ENCODE measurements around the gene RBMS1. TPM values are rescaled to one million over a fixed set of nuclear protein-coding genes. Genes with fewer than 3 reads are reported as not detected.

RBMS1 gene
- polyA plus RNA-seq, 1 donor (not counting 4 experiments of a cell fraction or from before 2014, with no cell fraction given), result 89.1 TPM

GRCh38 chr2:160354677-160355076 lies 138.9 kb downstream of the RBMS1 start:
- peaks cover 8% of the 10 kb centered on the region for H4K20me1 ChIP-seq (ENCODE audit: control insufficient read depth, extremely low read depth, insufficient read depth, low read length)
- dilution Hi-C loops (cut with MboI; ENCODE audit: extremely low pct_ligation_motif_present, low sequenced_read_pairs), result no loop called here
- no peak for DNase-seq (ENCODE audit: low read depth, low spot score)
- H2AFZ ChIP-seq (ENCODE audit: control insufficient read depth, low read length), result no peak overlapping the region
- peaks cover 0 to 6% of the 10 kb centered on the region in 2 experiments for H3K36me3 ChIP-seq (ENCODE audit: control insufficient read depth in 2 of 2, extremely low read depth in 1 of 2, insufficient read depth in 2 of 2, low read length in 2 of 2)
- H3K4me2 ChIP-seq (ENCODE audit: control insufficient read depth, extremely low read depth, insufficient read depth, low read depth, low read length), result no peak overlapping the region
- TF ChIP-seq EZH2 (IDR thresholded peaks at IDR 0.05; ENCODE audit: low read length), result no peak
- no peak for TF ChIP-seq CTCF (optimal IDR thresholded peaks at IDR 0.05 in 1 of 3, IDR thresholded peaks at IDR 0.05 in 1 of 3, conservative IDR thresholded peaks at IDR 0.05 in 1 of 3; ENCODE audit: extremely low read depth in 1 of 3, insufficient read depth in 2 of 3, low read length in 3 of 3)
- H3K9me3 ChIP-seq (ENCODE audit: control insufficient read depth, low read depth, low read length), result no peaks in the 10 kb centered on the region
- H3K27ac ChIP-seq (ENCODE audit: control insufficient read depth, insufficient read depth, low read length), result no peak overlapping the region
- no peaks in the 10 kb centered on the region for H3K27me3 ChIP-seq (ENCODE audit: control insufficient read depth, extremely low read depth, insufficient read depth, low read length)
- no peak for FAIRE-seq
- no peak overlapping the region for H3K4me3 ChIP-seq (ENCODE audit: control insufficient read depth in 2 of 3, extremely low read depth in 1 of 3, insufficient read depth in 2 of 3, low read depth in 1 of 3, low read length in 3 of 3)
- peaks cover 75% of the 10 kb centered on the region for H3K79me2 ChIP-seq (ENCODE audit: control insufficient read depth, insufficient read depth, low read length)
- H3K9ac ChIP-seq (ENCODE audit: control insufficient read depth, extremely low read depth, insufficient read depth, low read length), result no peak overlapping the region
- no peaks in the 10 kb centered on the region for H3K9me1 ChIP-seq (ENCODE audit: control insufficient read depth, extremely low read depth, insufficient read depth, low read length)
- H3K4me1 ChIP-seq (ENCODE audit: control insufficient read depth, extremely low read depth, insufficient read depth, low read length), result peaks cover 31% of the 10 kb centered on the region

GRCh38 chr2:160353813-160354212 lies 139.8 kb downstream of the RBMS1 start:
- Histone ChIP-seq H4K20me1 (ENCODE audit: control insufficient read depth, extremely low read depth, insufficient read depth, low read length) (peaks cover 8% of the 10 kb centered on the region), H3K27ac (ENCODE audit: control insufficient read depth, insufficient read depth, low read length) (peak overlapping the region; percentile 52), H3K9me1 (ENCODE audit: control insufficient read depth, extremely low read depth, insufficient read depth, low read length) (no peaks in the 10 kb centered on the region)

More at GRCh38 chr2:160353813-160354212, 139.8 kb downstream of the RBMS1 start:
- peaks cover 75% of the 10 kb centered on the region for H3K79me2 ChIP-seq (ENCODE audit: control insufficient read depth, insufficient read depth, low read length)
- TF ChIP-seq EZH2 (IDR thresholded peaks at IDR 0.05; ENCODE audit: low read length) (no peak), CTCF (optimal IDR thresholded peaks at IDR 0.05 in 1 of 3, IDR thresholded peaks at IDR 0.05 in 1 of 3, conservative IDR thresholded peaks at IDR 0.05 in 1 of 3; ENCODE audit: extremely low read depth in 1 of 3, insufficient read depth in 2 of 3, low read length in 3 of 3) (no peak)
- no peaks in the 10 kb centered on the region for H3K27me3 ChIP-seq (ENCODE audit: control insufficient read depth, extremely low read depth, insufficient read depth, low read length)
- H3K4me1 ChIP-seq (ENCODE audit: control insufficient read depth, extremely low read depth, insufficient read depth, low read length), result peaks cover 31% of the 10 kb centered on the region
- H3K4me2 ChIP-seq (ENCODE audit: control insufficient read depth, extremely low read depth, insufficient read depth, low read depth, low read length), result no peak overlapping the region
- H2AFZ ChIP-seq (ENCODE audit: control insufficient read depth, low read length), result no peak overlapping the region
- H3K9me3 ChIP-seq (ENCODE audit: control insufficient read depth, low read depth, low read length), result no peaks in the 10 kb centered on the region
- no peak overlapping the region for H3K9ac ChIP-seq (ENCODE audit: control insufficient read depth, extremely low read depth, insufficient read depth, low read length)
- H3K36me3 ChIP-seq (ENCODE audit: control insufficient read depth in 2 of 2, extremely low read depth in 1 of 2, insufficient read depth in 2 of 2, low read length in 2 of 2), result peaks cover 0 to 7% of the 10 kb centered on the region in 2 experiments
- no peak overlapping the region for H3K4me3 ChIP-seq (ENCODE audit: control insufficient read depth in 2 of 3, extremely low read depth in 1 of 3, insufficient read depth in 2 of 3, low read depth in 1 of 3, low read length in 3 of 3)
- no peak for DNase-seq (ENCODE audit: low read depth, low spot score)
- FAIRE-seq, result no peak
- dilution Hi-C loops (cut with MboI; ENCODE audit: extremely low pct_ligation_motif_present, low sequenced_read_pairs), result no loop called here

All from keratinocyte (primary cell).